Right kidney (tissue), 1 donor: ENCODE data around the gene SOS1.
A peak's percentile ranks its signal among the peaks of the same experiment; 100 is the strongest.
"Not testable (repeated sequence)": the region's sequence is repeated elsewhere in the genome, so short reads cannot be mapped to it uniquely, and the experiment has no call there.

Experiments used
- DNase-seq: peaks from one replicate; pipeline ENCODE4 v3.0.0-alpha.2; 2016

The SOS1 gene

GRCh38 chr2:39139511-39140237 is 18.8 kb upstream of the SOS1 start:
- no peak for DNase-seq

GRCh38 chr2:39138837-39139211 is 18.0 kb upstream of the SOS1 start:
- DNase-seq: no peak

GRCh38 chr2:39138187-39138836 is 17.5 kb upstream of the SOS1 start:
- DNase-seq: not testable (repeated sequence)

DNA sequence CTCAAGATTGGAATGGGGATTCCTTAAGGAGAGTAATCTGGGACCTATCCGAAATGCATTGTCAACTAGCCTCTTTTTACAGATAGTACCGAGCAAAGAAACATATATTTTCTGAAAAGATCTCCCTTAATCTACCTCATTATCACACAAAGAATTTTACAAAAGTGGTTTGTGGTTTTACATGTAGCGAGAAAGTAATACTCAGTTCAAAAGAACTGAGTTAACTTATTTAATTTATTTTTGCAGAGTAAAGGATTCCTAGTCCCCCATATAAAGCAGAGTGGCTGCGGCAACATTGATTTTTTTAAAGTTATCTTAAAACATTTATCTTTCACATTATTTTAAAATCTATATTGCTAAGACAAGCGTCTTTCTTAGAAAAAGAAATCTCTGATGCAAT is 15.9 kb upstream of the SOS1 start:
- no peak for DNase-seq

DNA sequence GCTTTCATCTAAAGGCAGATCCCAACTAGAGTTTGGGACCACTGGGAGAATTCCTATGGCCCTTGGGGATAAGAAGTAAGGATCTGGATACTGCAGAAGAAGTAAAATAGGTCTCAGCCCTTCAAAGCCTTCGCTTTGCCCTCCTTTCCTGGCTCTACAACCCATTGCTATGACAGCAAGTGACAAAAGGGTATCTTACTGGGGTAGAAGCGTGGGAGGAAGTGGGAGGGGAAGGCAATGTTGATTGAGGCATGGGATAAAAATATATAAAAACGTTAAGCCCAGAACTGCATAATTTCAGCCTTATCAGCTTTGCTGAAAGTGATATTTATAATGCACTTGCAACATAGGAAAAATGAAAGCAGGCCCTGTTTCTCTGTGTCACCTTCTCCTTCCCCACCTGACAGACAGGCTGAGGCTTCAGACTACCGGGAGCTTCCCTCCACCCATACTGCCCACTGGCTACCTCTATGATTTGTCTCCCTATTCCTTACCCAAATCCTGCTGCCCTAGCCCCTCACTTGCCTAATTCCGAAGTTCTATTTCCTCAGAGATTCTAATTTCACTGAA is 14.9 kb upstream of the SOS1 start:
- DNase-seq: no peak

DNA sequence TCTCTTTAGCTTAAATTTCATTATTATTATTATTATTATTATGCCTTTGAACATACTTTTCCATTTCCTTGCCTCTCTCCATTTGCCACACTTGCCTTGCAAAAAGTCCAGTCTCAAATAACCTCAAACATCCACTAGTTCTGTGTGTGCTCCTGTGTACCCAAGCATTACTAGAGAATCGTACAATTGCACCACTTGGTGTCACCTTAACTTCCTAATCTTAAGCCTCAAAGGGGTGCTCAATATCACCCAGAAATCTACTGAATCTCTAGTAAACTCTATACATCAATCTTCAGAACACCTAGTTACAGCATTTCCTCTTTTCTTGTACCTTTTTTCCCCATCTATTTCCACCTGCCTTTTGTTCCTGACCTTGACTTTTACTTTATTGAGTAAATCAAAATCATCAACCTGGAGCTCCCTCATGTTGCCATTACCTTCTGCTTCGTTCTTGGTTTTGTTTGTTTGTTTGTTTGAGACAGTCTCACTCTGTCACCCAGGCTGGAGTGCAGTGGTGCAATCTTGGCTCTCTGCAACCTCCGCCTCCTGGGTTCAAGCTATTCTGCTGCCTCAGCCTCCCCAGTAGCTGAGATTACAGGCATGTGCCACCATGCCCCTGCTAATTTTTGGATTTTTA is 12.5 kb upstream of the SOS1 start:
- DNase-seq: no peak

DNA sequence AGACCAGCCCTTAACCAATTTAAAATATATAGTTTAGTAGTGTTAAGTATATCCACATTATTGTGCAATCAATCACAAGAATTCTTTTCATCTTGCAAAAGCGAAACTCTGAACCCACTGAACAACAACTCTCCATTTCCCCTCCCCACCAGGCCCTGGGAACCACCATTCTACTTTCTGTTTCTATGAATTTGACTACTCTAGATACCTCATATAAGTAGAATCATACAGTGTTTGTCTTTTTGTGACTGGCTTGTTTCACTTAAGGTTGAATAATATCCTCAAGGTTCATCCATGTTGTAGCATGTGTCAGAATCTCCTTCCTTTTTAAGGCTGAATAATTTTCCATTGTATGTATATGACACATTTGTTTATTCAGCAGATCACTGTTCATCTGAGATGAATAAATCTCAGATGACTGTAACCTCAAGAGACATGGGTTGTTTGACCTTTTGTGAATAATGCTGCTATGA is 8.1 kb upstream of the SOS1 start:
- no peak for DNase-seq

GRCh38 chr2:39127973-39128372 is 7.1 kb upstream of the SOS1 start:
- DNase-seq: no peak

GRCh38 chr2:39124746-39125057 is 3.9 kb upstream of the SOS1 start:
- no peak for DNase-seq

GRCh38 chr2:39124000-39124745 is 3.3 kb upstream of the SOS1 start:
- peak; percentile 85 for DNase-seq

DNA sequence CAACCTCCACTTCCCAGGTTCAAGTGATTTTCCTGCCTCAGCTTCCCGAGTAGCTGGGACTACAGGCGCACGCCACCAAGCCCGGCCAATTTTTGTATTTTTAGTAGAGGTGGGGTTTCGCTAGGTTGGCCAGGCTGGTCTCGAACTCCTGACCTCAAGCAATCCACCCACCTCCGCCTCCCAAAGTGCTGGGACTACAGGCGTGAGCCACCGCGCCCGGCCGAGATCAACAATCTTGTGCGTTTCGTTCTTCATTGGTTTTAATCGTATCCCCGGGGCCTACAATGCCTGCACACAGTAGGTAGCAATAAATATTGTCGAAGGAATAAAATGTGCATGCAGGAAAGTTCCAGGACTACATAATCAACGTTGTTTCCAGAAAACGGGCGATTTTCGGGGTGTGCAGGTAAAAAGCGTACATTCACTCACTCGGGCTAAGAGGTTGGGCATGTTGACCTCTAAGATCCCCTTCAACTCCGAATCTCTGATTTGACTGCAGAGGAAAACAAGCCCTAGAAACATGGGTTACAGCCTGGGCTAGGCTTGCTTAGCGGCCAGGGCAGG is 2.7 kb upstream of the SOS1 start:
- no peak for DNase-seq

DNA sequence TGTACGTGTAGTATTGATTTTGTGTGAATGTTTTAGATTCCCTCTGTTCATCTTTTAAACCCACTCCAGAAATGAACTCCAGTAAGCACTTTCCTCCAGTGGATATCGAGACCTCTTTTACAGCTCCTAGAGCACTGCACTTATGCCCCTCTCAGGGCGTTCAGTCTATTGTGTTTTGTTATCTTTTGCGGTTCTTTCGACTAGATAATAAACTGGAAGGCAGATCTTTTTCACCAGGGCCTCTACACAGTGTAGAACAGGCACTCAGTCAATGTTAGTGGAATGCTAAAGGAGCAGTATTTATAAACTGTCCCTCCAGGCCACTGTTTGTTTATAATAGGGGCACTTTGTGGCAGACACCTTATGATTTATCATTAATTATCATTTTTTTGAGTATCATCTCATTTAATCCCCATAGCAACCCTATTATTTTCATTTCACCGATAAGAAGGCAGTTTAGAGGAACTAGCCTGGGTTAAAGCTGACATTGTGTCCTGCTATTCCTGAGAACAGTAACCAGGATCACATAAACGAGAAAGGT is 742 bp upstream of the SOS1 start:
- DNase-seq: no peak

DNA sequence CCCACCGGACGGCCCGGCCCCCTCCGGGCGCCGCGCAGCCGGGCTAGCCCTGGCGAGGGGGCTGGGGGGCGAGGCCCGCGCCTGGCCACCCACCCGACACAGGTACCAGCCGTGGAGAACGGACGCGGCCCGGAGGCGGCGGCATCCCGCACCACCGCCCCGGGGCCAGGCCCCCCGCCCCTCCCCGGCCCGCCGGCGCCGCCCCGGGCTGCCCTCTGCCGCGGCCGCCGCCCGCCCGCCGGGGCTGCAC is 405 bp downstream of the SOS1 start:
- DNase-seq: no peak

DNA sequence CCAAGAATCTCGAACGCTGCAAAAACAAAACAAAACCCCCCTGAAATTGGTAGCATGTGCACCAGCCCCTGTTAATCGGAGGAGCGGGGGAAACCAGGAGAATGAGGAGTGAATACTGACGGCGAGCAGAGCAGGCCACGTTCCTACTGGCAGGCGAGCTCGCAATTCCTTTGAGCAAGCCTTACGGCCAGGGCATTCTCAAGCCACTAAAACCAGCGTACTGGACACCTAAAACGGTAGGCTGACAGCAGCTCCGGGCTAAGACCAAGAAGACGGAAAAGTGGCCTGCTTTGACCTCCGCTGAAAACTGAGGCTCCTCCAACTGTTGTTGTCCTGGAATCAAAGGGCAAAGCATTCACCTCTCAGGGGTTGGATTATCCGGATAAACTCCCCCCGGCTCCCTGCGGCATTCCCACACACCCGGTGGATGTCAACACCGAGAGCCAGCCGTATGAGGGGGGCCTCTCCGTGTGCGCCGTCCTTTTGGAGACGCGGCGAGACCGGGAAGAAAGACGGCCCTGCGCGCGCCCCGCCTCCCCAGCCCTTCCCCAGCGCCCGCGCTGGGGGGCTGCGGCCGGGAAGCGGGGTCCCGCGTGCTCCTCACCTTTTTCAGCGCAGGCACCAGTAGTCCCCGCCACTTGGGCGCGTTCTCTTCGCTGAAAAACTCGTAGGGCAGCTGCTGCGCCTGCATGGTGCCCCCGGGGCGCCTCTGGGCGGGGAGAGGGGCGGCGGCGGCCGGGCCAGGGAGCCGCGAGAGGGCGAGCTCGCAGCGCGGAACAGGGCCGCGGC is 925 bp downstream of the SOS1 start:
- DNase-seq: peak; percentile 92

DNA sequence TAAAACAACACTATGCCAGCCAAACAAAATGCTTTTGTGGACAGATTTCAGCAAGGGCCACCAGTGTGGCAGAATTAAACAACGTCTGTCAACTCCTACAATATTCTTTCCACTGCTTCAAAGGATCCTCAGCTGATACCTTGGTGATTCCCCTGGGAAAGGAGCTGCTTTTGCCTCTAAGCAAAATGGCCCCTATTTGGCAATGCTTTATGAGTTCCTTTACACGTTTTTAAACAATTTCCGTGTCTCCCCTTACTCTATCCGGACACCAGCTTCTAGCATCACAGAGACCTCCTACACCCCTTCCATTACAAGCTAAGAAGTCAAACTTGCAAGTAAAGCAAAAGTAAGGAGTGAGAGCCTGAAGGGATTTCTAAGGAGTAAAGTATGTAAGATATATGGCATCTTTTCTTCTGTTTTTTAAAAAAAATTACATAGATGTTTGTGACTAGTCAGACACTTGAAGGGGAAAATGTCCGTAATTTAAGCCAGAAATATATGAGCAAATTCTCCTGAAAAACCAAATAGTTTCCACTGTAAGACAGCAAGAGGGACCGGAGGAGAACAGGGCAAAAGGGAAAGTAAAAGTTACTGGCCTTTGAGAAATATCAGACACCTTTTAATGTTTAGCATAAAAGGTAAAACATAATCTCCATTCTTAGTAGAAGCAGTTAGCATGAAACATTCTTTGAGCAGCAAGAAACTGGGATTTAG is 1.9 kb downstream of the SOS1 start:
- DNase-seq: peak; percentile 6

GRCh38 chr2:39115556-39115955 is 5.3 kb downstream of the SOS1 start:
- no peak for DNase-seq

GRCh38 chr2:39114771-39115170 is 6.1 kb downstream of the SOS1 start:
- DNase-seq: no peak

GRCh38 chr2:39109537-39109936 is 11.3 kb downstream of the SOS1 start:
- DNase-seq: no peak

- no peak for DNase-seq
Measured at GRCh38 chr2:39108377-39108776, 12.5 kb downstream of the SOS1 start.

DNA sequence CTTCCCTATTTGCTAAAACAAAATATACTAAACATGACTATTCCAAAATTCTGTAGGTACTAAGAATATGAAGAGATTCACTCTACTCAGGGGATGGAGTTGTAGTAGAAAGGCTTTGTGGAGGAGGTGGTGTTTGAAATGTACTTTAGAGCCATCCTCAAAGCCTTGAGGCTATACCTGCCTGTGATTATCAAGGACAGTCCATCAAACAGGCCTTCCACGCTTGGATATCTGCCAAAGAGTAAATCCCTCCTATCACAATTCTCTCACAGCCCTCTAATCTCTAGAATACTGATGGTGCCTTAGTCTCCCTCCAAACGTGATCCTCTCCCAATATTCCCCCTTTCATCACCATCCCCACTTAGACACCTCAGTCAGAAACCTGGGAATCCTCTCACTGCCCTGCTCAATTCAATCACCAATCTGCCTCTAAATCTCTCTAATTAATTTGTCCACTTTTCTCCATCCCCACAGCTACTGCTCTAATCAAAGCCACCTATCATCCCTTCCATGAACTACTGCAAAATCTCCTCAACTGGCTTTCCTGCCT is 13.1 kb downstream of the SOS1 start:
- no peak for DNase-seq

DNA sequence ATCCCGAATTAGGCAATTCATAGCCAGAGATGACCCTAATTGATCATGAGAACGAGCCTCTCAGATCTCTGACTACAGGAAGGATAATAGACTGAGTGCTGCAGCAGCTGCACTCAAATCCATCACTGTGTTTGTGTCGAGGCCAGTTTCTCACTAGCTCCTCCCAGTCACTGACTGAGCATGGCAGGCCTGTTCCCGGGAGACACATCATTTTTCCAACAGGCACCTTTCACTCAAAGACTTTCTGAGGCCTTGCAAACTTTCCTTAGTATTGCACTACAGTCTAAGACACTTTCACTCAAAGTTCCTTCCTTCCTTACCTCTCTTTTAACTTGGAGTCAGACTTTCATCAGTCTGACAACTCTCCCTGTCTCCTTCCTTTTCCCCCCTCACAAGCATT is 13.7 kb downstream of the SOS1 start:
- DNase-seq: no peak
